ENCODE data around the gene MYO7B.

DNA sequence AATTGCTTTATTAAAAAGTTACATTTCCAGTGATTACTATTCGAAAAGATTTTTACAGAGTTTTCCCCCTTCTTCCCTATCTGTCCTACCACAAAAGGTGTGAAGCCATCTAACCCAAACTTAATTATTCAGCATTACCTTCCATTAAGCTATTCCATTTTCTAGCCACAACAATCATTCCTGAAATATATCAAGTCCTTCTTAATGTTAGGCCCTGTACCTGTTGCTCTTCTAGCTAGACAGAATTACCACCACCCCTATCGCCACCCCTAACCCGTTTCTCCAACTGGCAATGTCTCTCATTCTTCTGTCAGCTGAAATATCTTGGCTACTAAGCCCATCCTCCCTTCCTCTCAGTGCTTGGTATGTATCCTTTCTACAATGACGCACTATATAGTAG lies 23.1 kb upstream of the MYO7B start:
- TF ChIP-seq, protein P1, sequence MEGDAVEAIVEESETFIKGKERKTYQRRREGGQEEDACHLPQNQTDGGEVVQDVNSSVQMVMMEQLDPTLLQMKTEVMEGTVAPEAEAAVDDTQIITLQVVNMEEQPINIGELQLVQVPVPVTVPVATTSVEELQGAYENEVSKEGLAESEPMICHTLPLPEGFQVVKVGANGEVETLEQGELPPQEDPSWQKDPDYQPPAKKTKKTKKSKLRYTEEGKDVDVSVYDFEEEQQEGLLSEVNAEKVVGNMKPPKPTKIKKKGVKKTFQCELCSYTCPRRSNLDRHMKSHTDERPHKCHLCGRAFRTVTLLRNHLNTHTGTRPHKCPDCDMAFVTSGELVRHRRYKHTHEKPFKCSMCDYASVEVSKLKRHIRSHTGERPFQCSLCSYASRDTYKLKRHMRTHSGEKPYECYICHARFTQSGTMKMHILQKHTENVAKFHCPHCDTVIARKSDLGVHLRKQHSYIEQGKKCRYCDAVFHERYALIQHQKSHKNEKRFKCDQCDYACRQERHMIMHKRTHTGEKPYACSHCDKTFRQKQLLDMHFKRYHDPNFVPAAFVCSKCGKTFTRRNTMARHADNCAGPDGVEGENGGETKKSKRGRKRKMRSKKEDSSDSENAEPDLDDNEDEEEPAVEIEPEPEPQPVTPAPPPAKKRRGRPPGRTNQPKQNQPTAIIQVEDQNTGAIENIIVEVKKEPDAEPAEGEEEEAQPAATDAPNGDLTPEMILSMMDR (IDR thresholded peaks at IDR 0.05), result no peak
- TF ChIP-seq POLR2A (IDR thresholded peaks at IDR 0.05), result no peak

Measured in Peyer's patch (tissue), 4 donors.